ENCODE measurements around the gene MAMSTR. TPM values are rescaled to one million over a fixed set of nuclear protein-coding genes. Genes with fewer than 3 reads are reported as not detected.
"Not testable (repeated sequence)": the region's sequence is repeated elsewhere in the genome, so short reads cannot be mapped to it uniquely, and the experiment has no call there.

The MAMSTR gene
- total RNA-seq, 1 experiment from 2014 or later, result 0.18 TPM

- Histone ChIP-seq H3K27me3 (ENCODE audit: low read length) (no peaks in the 10 kb centered on the region), H3K9ac (ENCODE audit: low read length) (no peak overlapping the region), H3K4me3 (ENCODE audit: low read length) (no peak overlapping the region), H3K27ac (ENCODE audit: low read length) (no peak overlapping the region), H3K36me3 (ENCODE audit: low read depth, low read length) (no peaks in the 10 kb centered on the region), H3K79me2 (ENCODE audit: low read length) (no peaks in the 10 kb centered on the region), H3K9me2 (replicated peaks; ENCODE audit: low read length) (no peaks in the 10 kb centered on the region), H3K9me3 (ENCODE audit: low read length) (no peaks in the 10 kb centered on the region), H3F3A (ENCODE audit: low read length, unreplicated experiment) (no peaks in the 10 kb centered on the region), H2AFZ (ENCODE audit: low read length) (no peak overlapping the region), H4K20me1 (ENCODE audit: low read length) (no peaks in the 10 kb centered on the region), H3K4me2 (ENCODE audit: low read length) (no peak overlapping the region), H3K4me1 (ENCODE audit: insufficient read depth, low read length) (peaks cover 3% of the 10 kb centered on the region; the same call in 1 of the 2 replicates)
- no TSS peak for BruUV-seq (replicated peaks)
- DNase-seq, result peak; percentile 41
- ATAC-seq, result no peak
- TF ChIP-seq EZH2phosphoT487 (IDR thresholded peaks at IDR 0.05; ENCODE audit: borderline replicate concordance, low read length) (no peak), EZH2 (IDR thresholded peaks at IDR 0.05; ENCODE audit: low read length, unreplicated experiment) (no peak)
- TF ChIP-seq, protein P1, sequence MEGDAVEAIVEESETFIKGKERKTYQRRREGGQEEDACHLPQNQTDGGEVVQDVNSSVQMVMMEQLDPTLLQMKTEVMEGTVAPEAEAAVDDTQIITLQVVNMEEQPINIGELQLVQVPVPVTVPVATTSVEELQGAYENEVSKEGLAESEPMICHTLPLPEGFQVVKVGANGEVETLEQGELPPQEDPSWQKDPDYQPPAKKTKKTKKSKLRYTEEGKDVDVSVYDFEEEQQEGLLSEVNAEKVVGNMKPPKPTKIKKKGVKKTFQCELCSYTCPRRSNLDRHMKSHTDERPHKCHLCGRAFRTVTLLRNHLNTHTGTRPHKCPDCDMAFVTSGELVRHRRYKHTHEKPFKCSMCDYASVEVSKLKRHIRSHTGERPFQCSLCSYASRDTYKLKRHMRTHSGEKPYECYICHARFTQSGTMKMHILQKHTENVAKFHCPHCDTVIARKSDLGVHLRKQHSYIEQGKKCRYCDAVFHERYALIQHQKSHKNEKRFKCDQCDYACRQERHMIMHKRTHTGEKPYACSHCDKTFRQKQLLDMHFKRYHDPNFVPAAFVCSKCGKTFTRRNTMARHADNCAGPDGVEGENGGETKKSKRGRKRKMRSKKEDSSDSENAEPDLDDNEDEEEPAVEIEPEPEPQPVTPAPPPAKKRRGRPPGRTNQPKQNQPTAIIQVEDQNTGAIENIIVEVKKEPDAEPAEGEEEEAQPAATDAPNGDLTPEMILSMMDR (conservative IDR thresholded peaks at IDR 0.05; ENCODE audit: low read depth, low read length), result no peak
- ChIA-PET CTCF (interaction anchor here (0.5 to 0.6 kb wide), 2 partner anchors 51 to 304 kb away, joined by 3 read pairs; partner anchors contain the start of gene RUVBL2), POLR2A (ENCODE audit: unreplicated experiment) (no interaction called here)
- intact Hi-C loops (cut with micrococcal nuclease), result no loop called here
Observed at GRCh38 chr19:48689449-48689848, 30.1 kb downstream of the MAMSTR start.

DNA sequence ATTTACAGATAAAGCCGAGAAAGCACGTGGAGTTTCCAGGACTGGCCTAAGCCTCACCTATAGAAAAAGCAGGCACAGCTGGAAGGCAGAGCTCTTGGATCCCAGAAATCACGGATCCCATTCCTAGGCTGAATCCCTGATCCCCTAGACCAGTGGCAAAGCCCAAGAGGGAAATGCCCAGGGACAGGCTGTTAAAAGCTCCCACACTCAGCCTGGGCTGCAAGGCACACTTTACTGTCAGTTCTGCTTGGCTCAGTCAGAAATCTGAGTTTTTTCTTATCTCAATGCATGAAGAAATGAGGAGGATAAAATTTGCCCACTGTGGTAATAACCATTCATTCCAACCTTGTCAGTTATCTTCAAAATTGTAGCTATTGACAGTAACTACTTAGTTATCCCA lies 31.7 kb downstream of the MAMSTR start:
- DNase-seq, result no peak
- BruUV-seq (replicated peaks), result no TSS peak

GRCh38 chr19:48686637-48687036 lies 32.9 kb downstream of the MAMSTR start:
- BruUV-seq (replicated peaks); H2AFZ ChIP-seq (ENCODE audit: low read length); CTCF ChIA-PET: not testable (repeated sequence)

More for the DNA sequence above, 31.7 kb downstream of the MAMSTR start:
- intact Hi-C loops (cut with micrococcal nuclease), result no loop called here
- Histone ChIP-seq H3K4me2 (ENCODE audit: low read length) (no peak overlapping the region), H3K4me1 (ENCODE audit: insufficient read depth, low read length) (peaks cover 3% of the 10 kb centered on the region; the same call in 1 of the 2 replicates), H3K4me3 (ENCODE audit: low read length) (no peak overlapping the region), H3K9me3 (ENCODE audit: low read length) (no peaks in the 10 kb centered on the region), H3K27ac (ENCODE audit: low read length) (no peak overlapping the region), H3K9me2 (replicated peaks; ENCODE audit: low read length) (no peaks in the 10 kb centered on the region), H3K27me3 (ENCODE audit: low read length) (no peaks in the 10 kb centered on the region), H2AFZ (ENCODE audit: low read length) (no peak overlapping the region), H3K36me3 (ENCODE audit: low read depth, low read length) (no peaks in the 10 kb centered on the region), H3K9ac (ENCODE audit: low read length) (no peak overlapping the region), H4K20me1 (ENCODE audit: low read length) (no peaks in the 10 kb centered on the region), H3K79me2 (ENCODE audit: low read length) (no peaks in the 10 kb centered on the region), H3F3A (ENCODE audit: low read length, unreplicated experiment) (no peaks in the 10 kb centered on the region)
- TF ChIP-seq, protein P1 (conservative IDR thresholded peaks at IDR 0.05; ENCODE audit: low read depth, low read length), result no peak
- TF ChIP-seq EZH2 (IDR thresholded peaks at IDR 0.05; ENCODE audit: low read length, unreplicated experiment) (no peak), EZH2phosphoT487 (IDR thresholded peaks at IDR 0.05; ENCODE audit: borderline replicate concordance, low read length) (no peak)
- CTCF ChIA-PET, result no interaction called here
- POLR2A ChIA-PET (ENCODE audit: unreplicated experiment), result no interaction called here
- ATAC-seq, result no peak

More at GRCh38 chr19:48686637-48687036, 32.9 kb downstream of the MAMSTR start:
- H3K9me2 ChIP-seq (replicated peaks; ENCODE audit: low read length); ATAC-seq; H3K9me3 ChIP-seq (ENCODE audit: low read length); H3K27ac ChIP-seq (ENCODE audit: low read length); H4K20me1 ChIP-seq (ENCODE audit: low read length); H3K36me3 ChIP-seq (ENCODE audit: low read depth, low read length); H3K4me2 ChIP-seq (ENCODE audit: low read length); H3K9ac ChIP-seq (ENCODE audit: low read length); H3F3A ChIP-seq (ENCODE audit: low read length, unreplicated experiment); DNase-seq; intact Hi-C loops (cut with micrococcal nuclease); H3K4me1 ChIP-seq (ENCODE audit: insufficient read depth, low read length); POLR2A ChIA-PET (ENCODE audit: unreplicated experiment); H3K79me2 ChIP-seq (ENCODE audit: low read length); H3K27me3 ChIP-seq (ENCODE audit: low read length); H3K4me3 ChIP-seq (ENCODE audit: low read length): not testable (repeated sequence)

Measured in PC-3 (cell line).